SKM-1 treated with dmso at 0.1 percent for 144 hours (cell line): ENCODE data around the gene CLP1.
"Not testable (repeated sequence)": the region's sequence is repeated elsewhere in the genome, so short reads cannot be mapped to it uniquely, and the experiment has no call there.

Source experiments
- DNase-seq: peaks from one replicate; lab custom pipeline; 2025; ENCODE audit not compliant: unreplicated experiment; lab: John Stamatoyannopoulos, UW

Gene CLP1

GRCh38 chr11:57640068-57640800 is 17.3 kb upstream of the CLP1 start:
- no peak for DNase-seq

GRCh38 chr11:57641011-57641807 is 16.4 kb upstream of the CLP1 start:
- DNase-seq = peak; percentile 73

- DNase-seq = no peak
Measured at GRCh38 chr11:57643802-57644201, 13.8 kb upstream of the CLP1 start.

GRCh38 chr11:57644748-57645688 is 12.5 kb upstream of the CLP1 start:
- DNase-seq = peak; percentile 48

- no peak for DNase-seq
Measured at GRCh38 chr11:57645689-57646085, 11.9 kb upstream of the CLP1 start.

GRCh38 chr11:57646194-57646798 is 11.3 kb upstream of the CLP1 start:
- no peak for DNase-seq

- DNase-seq = no peak
Measured at GRCh38 chr11:57646799-57647303, 10.7 kb upstream of the CLP1 start.

GRCh38 chr11:57647372-57647771 is 10.2 kb upstream of the CLP1 start:
- no peak for DNase-seq

GRCh38 chr11:57647960-57648800 is 9.4 kb upstream of the CLP1 start:
- DNase-seq = no peak

- DNase-seq = no peak
Measured at GRCh38 chr11:57648801-57649735, 8.5 kb upstream of the CLP1 start.

GRCh38 chr11:57649826-57650738 is 7.5 kb upstream of the CLP1 start, which contains the start of gene YPEL4:
YPEL4 (minus strand) TSS chr11:57649912; CDS start chr11:57647107, 2,805 bp downstream.
- DNase-seq = no peak

- DNase-seq = no peak
Measured at GRCh38 chr11:57650739-57651090, 6.8 kb upstream of the CLP1 start.

GRCh38 chr11:57651408-57651807 is 6.2 kb upstream of the CLP1 start:
- no peak for DNase-seq

GRCh38 chr11:57652230-57652629 is 5.3 kb upstream of the CLP1 start:
- not testable (repeated sequence) for DNase-seq

GRCh38 chr11:57652662-57653061 is 4.9 kb upstream of the CLP1 start:
- no peak for DNase-seq

- peak; percentile 16 for DNase-seq
Measured at GRCh38 chr11:57653163-57653562, 4.4 kb upstream of the CLP1 start.

GRCh38 chr11:57656885-57657193 is 723 bp upstream of the CLP1 start:
- no peak for DNase-seq

GRCh38 chr11:57658023-57658361 is 430 bp downstream of the CLP1 start:
- DNase-seq = no peak
